HG03135 (cell line): ENCODE measurements around the gene SPRR5.

Experiments used
- ATAC-seq: cut with Tn5 transposase; IDR thresholded peaks from one replicate; pipeline ENCODE4 v1.9.1; 2021; ENCODE audit warnings: mild to moderate bottlenecking, moderate library complexity; ENCODE audit not compliant: unreplicated experiment

SPRR5 gene

DNA sequence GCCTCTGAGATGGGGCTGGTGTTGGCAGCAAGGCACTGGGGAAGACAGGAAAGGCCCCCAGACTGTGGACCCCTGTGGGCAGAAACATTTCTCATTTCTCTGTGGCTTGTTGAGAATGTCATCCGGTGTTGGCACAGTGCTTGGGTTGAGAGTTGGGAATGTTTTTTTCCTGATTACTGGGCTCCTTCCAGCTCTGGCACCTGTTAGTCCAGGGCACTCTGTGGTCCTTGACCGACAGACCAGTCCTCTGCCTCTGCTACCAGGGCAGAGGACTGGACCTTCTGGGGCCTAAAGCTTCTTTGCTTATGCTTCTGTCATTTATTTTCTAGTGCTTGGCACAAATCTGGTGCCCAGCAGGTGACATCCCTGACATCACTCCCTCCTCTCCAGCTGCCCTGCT, 4.8 kb upstream of the SPRR5 start:
- no peak for ATAC-seq

DNA sequence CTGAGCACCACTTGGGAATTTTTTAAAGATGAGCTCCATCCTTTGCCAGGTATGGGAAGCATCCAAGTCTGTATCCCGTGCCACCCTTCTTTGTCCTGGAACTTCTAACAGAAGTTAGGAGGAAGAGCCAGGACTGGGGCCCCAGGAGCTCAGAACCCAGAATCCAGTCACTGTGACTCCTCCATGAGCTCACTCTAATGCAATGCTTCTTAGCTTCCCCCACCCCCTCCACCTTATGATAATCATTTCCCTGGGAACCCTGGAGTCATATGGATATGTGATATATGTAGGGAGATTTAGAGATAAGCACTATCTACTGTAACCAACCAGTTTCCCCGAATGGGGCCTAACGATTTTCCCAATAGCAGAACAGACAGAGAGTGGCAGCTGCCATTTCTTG, 758 bp upstream of the SPRR5 start:
- ATAC-seq: no peak

DNA sequence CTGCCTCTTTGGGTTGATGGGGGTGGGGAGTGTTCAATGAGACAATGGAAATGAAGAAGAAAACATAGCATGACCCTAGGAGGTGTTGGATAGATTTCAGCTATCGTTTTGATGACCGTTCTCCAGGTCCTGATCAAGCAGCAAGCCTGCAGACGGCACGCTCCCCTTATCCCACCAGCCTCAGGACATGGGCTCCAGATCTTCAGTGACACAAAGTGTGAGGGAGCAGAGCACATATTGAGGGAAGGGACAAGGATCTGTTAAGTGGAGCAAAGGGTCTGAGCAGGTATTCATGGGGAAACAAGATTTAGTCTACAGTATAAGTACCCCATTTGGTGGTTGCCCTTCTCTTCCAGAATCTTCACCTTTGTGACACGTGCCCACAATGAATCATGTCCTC, 4.7 kb downstream of the SPRR5 start:
- no peak for ATAC-seq

DNA sequence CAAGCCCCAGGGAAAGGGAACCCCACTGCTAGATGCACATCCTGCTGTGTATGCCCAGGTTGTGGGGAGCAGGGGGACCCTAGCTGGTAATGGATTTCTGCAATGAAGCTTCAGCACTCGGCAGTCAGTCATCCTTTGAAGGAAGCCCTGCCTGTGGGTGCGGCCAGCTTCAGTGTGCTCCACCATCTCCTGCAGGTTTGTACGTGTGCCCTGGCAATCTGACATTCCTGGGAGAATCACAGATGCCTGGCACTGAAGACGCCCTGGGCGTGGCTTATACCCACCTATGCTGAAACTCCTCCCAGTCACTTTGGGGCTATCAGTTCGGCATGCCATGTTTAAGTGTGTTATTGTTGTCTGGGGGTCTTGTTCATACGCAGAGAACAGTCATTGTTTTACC, 6.8 kb downstream of the SPRR5 start:
- no peak for ATAC-seq

DNA sequence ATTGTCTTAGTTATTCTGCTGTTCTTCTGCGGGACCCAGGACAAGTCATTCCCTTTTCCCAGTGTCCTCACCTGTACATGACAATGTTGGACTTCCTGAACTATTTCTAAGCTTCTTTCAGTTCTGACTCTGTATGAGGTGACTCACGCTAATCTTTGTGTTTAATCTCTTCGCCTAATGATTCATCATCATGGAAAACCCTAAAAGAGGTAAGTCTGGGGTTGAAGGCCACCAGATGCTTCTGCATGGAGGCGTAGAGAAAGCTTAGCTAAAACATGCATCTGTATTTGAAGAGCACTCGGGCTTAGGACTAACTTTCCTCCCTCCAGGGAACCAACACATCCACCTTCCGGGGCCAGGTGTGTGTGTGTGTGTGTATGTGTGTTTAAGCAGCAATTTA, 7.4 kb downstream of the SPRR5 start:
- ATAC-seq: no peak

DNA sequence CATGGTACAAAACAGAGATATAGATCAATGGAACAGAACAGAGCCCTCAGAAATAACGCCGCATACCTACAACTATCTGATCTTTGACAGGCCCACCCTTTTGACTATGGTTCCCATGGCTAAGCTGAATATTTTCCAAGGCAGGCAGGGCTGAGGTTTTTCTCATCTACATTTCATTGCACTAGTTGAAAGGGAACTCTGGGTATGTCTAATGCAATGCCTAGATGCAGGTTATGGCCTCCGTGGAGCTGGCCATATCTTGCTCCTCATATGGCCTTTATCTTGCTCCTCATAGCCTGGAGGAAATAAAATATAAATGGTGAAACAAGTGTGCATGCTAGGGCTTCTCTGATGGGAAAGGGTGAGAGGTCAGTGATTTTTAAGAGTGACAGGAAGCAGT, 10.6 kb downstream of the SPRR5 start:
- ATAC-seq: no peak

DNA sequence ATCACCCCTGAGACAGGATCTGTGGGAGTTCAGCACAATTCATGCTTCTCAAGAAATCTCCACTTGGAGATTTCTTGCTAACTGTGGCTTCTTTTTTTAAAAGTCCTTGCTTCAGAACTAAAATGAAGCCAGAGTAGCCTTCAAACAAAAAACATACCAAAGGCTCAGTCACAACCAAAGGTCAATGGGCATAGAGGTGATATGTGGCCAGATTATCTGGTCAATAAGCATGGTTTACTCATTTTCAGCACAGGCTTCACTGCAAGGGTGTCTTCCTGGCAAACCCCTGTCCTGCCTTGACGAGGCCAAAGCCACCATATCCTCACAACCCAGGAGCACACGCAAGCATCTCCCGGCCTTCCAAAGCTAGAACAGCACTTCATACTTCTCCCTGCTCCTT, 12.3 kb downstream of the SPRR5 start:
- ATAC-seq: no peak

DNA sequence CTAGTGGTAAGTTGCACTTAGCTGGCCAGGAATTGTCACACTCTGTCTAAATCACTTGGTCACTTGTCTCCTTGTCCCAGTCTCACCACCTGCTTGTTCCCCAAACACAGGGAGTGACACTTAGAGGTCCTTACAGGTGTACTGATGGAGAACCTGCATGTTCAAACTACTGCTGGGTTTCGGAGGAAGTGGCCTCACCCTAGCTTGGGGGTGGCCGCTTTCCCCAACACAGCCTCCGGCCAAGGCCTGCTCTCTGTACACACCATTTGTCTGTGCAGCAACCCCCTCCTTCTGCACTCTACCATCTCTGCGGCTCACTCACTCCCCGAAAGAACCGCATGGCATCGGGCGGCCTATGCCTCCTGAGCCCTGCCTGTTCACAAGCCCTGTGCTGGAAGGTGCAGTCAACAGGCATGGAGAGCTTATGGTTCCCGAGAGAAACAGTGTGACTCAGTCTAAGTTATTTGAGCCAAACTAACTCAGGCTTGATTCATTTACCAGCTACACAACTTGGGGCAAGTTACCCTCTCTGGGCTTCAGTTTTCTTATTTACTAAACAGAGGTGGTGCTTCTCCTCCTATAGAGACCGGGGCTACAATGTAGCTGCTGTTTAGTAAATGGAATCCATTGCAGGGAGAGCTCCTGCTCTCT, 12.9 kb downstream of the SPRR5 start:
- no peak for ATAC-seq

DNA sequence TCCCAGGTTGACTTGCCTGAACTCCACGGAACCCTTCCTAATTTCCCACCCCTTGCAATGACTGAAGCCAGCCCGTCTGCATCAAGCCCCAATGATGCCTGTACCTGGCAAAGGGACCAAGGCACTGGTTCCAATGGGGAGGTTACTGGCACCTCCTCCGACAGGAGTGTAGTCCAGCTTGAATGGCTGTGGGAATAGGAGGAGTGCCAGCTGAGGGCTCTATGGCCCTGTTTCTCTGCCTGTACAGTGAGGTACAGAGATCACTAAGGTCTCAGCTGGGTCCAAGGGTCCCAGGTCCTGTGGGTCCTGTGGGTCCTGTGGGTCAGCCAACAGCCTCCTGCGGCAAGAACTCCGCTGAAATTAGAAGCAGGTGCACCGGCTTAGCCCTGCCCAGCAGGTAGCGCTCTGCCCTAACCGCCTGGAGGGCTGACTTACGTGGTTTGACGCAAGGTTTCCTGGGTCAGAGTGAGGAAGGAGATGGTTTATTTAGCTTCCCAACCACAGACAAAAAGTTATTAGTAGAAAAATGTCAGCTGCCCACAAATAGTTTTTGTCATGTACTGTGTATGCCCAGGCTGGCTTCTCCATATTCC, 13.5 kb downstream of the SPRR5 start:
- no peak for ATAC-seq

DNA sequence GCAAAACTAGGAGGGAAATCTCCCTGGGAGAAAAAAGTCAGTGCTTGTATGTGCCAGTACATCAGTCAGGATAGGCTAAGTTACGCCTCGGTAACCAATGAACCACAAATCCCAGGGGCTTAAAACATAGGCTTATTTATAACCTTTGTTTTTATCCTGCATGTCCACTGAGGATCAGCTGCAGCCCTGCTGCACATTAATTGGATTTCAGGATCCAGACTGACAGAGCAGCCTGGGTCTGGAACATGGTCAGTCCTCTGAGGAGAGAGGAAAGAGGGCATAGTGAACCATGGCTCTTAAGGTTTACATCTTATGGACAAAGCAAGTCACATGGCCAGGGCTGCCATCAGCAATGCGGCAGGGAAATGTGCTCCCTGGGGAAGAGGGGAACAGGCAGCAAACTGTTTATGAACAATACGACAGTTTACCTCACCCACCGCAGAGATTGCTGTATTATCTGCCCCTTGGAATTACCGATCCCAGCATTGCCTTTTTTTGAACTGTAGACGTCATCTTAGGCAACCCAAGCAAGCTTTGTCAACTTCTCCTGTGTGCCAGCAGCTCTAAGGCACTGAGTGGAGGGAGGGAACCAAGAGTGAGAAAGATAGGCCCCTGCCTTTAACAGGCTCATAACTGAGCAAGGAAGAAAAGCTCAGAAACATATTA, 14.4 kb downstream of the SPRR5 start:
- ATAC-seq: no peak

DNA sequence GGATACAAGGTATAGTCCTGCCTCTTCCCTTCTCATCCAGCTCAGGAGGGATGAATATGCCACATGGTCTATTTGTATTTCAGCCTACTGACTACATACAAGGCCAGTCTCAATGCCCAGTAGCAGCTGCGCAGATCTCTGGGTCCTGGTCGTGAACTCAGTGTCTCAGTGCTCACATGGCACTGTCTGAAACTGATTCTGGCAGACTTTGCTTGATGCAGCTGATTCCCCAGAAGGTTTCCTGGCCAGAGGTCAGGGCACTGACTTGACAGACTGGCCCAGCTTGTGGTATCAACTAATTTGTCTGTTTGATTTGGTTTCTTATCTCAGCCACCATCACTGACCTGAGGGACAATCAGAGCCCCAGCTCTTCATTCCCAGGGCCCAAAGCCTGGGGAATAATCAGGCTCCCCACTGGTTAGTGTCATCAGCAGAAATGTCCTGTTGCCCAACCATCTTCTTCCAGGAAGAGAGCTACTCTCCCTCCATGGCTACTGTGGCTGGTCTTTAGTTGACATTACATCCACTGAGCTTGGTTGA, 15.9 kb downstream of the SPRR5 start:
- no peak for ATAC-seq

DNA sequence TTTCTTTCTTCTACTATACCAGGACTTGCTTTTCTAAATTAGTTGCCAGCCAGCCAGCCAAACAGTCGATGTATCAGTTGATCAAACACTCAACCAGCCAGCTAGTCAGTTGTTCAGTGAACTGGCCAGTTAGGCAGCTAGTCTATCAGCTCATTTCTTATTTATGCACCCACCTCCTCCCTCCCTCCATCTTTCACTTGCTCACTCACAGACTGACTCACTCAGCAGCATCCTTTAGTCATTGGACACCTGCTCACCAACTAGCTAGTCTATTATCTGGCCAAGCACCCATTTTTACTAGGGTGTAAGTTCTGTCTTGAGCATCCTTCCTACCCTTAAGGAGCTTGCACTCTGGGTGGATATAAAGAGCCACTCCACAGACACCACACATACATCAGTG, 17.5 kb downstream of the SPRR5 start:
- no peak for ATAC-seq

DNA sequence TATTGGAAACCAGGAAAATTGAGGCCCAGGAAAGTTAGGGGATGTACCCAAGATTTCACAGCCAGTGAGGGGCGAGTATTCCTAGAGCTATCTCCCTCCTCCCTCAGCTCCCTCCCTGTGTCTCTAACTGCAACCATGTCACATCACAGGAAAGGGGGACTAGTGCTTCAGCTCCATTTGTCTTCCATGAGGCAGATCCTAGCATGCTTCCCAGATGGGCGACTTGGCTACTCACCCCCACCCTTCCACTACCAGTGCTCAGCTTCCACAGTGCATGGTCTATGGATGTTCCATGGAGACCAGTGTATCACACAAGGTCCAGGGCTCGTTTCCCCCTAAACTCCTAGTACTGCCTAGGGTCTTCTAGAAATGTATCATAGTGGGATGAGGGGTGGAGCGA, 18.8 kb downstream of the SPRR5 start:
- ATAC-seq: no peak

DNA sequence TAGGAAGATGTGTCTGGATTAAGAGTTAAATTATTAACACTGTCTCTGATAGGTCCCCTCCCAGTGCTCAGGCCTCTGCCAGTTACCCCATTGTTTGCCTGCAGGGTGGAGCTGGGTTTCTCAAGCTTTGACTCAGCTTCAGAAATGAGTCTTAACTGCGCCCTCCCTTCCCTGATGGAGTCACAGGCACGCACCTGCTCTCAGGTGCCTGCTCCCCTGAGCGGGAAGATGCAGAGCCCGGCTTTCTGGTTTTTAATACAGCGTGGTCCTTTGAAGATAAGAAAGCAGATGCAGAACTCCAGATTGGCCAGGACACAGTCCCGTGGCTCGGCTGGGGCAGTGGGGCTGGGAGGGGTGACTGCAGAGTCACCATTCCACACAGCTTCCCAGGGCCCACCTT, 20.2 kb downstream of the SPRR5 start:
- no peak for ATAC-seq

DNA sequence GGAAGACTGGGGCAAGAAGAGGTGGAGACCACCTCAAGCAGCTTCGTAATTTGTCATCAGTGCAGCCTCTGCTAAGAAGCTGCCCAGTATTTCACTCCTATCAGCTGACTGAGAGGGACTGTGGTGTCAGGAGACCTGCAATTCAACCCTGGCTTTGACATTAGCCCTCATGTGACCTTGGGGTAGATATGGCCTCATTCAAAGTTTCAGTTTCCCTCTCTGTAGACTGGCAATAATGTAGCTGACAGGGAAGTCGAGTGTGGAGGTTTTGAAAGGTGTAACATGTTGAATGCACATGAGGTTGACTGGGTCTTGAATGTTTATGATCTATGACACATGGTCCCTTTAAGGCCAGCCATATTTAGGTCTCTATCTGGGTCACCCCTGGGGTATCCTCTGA, 21.2 kb downstream of the SPRR5 start:
- ATAC-seq: peak; percentile 73

DNA sequence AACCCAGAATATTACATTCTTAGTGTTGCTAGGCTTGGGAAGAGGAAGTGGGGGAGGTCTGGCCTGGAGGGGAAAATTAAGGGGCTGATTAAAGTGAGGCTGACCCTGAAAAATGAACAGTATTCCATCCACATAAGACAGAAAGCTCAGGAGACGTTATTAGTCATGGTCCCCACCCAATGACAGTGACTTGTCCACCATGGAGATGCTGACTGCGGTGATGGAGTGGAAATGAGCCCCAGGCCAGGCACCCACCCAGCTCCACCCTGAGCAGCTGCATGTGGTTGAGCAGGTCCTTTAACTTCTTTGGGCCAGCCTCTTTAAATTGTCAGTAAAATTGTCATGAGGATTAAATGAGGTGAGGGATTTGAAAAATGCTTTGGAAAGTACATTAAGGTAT, 22.0 kb downstream of the SPRR5 start:
- ATAC-seq: no peak

DNA sequence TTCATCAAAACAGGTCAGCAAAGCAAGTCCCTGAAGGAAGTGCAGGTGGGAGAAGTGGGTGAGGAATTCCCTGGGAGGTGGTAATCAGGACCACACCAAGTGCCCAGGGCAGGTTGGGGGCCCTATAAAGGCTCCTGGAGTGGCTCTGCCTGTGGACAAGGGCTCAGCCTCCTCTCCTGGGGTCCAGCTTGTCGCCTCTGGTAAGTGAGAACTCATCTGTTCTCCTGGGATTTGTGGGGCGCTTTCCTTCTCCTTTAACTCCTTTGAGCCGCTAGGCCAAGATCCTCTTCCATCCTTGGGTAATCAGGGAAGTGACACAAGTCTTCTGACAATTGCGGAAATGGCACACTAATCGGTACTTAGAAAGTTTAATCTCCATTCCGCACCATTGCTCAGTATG, 23.5 kb downstream of the SPRR5 start, which contains the start of gene SPRR4:
Gene SPRR4 (plus strand): TSS at position 154 of the 400 bp plus-strand sequence. CDS start 1,243 bp downstream, outside the sequence.
- ATAC-seq: no peak

DNA sequence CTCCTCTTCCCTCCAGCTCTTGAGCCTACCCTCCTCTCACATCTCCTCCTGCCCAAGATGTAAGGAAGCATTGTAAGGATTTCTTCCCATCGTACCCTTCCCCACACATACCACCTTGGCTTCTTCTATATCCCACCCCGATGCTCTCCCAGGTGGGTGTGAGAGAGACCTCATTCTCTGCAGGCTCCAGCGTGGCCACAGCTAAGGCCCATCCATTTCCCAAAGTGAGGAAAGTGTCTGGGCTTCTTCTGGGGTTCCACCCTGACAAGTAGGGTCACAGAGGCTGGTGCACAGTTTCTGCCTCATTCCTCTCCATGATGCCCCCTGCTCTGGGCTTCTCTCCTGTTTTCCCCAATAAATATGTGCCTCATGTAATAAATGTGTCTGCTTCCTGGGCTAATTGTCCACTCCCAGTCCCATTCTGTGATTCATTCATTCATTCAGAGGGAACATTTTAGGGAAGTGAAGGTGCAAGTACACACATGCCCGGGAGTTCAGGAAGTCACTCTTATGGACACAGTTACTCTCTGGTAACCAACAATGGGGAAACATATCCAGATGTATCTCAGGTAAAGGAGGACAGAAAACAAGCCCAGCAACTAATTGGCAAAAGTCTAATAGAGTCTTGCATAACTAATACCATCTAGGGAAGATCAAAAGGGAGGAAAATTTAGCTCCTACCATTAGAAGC, 25.3 kb downstream of the SPRR5 start:
- no peak for ATAC-seq

DNA sequence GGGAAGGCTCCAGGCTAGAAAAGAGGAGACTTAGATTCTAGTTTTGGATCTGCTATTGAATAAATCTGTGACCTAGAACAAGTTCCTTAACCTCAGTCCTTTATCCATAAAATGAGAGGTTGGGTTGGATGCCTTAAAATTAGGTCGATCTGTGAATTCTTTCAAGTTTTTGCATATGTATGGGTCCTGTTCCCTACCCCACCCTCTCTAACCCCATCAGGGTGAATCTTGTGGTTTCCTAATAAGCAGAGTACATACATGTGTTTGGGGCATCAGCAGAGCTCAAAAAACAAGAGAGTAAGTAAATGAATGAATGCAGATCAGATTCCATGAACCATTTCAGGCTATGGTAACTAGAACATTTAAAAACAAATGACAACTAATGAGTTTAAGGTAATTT, 29.7 kb downstream of the SPRR5 start:
- ATAC-seq: no peak

DNA sequence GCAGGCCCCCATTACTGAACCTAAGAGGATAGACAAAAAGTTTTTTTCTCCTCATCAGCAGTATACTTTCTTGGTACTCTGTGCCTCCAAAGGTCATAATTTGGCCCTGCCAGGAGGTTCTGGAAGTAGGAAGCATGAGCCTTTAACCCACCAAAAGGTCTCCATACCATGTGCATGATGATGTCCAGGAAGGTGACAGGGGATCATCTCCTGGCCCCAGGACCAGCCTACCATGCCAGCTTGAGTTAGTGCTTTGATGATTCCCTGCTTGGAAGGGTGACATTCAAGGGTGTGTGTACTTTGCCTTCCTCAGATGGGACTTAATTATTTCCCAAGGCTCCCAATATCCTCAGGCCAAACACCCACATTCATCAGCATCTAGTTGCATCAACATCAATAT, 30.6 kb downstream of the SPRR5 start:
- no peak for ATAC-seq

DNA sequence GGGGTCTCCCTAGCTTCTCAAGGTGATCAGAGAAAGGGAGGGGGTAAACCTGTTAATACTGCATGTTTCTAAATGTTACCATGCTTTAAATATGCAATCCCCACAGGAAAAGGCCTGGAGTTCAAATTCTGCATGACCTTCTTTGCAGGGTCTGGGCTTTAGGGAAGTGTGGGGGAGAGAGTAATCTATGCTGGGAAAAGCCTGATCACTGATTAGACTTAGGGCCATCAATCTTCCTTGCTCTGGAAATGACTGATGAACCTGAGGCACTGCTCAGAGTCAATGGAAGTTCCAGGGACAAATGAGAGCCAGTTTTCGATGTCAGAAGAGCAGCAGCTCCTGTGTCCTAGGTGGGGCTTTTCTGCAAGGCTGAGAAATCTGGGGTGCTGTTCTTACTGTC, 33.7 kb downstream of the SPRR5 start:
- ATAC-seq: no peak
